BE2C (cell line): ENCODE measurements around the gene PMF1.
A peak's percentile ranks its signal among the peaks of the same experiment; 100 is the strongest.

Source experiments
- DNase-seq: peaks from one replicate; pipeline ENCODE4 v3.0.0-alpha.2; 2020
- H3K27me3 ChIP-seq: fragments of 250-450 bp; sonication (Bioruptor Pico); 2 replicates; pipeline ENCODE4 v1.5.1; 2020; ENCODE audit warnings: mild to moderate bottlenecking
- H3K36me3 ChIP-seq: fragments of 250-450 bp; sonication (Bioruptor Pico); 2 replicates; pipeline ENCODE4 v1.5.1; 2020; ENCODE audit warnings: mild to moderate bottlenecking
- H3K4me1 ChIP-seq: fragments of 250-450 bp; sonication (Bioruptor Pico); 2 replicates; pipeline ENCODE4 v1.5.1; 2020
- H3K4me3 ChIP-seq: 2 replicates; pipeline ENCODE4 v1.5.1; 2011; ENCODE audit warnings: low read depth, low read length
- H3K9me3 ChIP-seq: fragments of 250-450 bp; sonication (Bioruptor Pico); 2 replicates; pipeline ENCODE4 v1.5.1; 2020
- TF ChIP-seq, protein P1 (sequence below): IDR thresholded peaks from 2 replicates; pipeline ENCODE4 v1.5.1; 2012; ENCODE audit warnings: mild to moderate bottlenecking, low read depth, low read length

Gene PMF1

DNA sequence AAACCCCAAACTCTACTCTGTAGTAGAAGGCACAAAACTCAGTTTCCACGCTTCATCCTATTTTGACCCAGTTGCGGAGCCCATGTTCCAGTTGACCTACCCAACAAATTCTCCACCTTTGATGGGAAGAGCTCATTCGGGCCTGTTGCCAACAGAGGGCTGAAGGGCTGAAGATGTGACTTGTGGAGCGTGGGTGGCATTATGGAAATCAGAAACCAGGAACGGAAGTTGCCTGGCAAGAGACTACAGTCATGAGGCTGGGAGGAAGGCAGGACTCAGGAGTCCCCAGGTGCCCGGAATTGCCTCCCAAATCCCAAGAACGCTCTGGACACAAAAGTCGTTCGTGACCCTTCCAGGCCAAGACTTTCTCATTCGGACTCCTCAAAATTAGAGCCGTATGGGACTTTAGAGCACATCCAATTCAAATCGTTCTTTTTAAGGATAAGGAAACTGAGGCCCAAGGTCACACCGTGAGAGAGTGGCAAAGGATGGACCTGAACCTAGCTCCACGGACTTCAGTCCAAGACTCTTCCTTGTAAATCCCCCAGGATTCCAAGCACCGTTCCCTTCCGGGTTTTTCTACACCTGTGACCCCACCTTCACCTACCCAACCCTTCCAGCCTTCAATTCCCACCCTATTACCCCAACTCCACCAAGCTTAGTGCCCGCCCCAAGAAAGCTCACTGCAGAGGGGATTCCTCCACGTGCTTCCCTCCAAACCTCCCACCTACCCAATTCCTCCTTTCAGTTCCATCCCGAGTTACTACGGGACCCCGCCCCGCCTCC is 69.1 kb downstream of the PMF1 start:
- Histone ChIP-seq H3K36me3 (peaks cover 43% of the 10 kb centered on the region), H3K9me3 (no peaks in the 10 kb centered on the region), H3K4me1 (peaks cover 5% of the 10 kb centered on the region; the same call in 1 of the 2 replicates), H3K4me3 (peak overlapping the region; percentile 73), H3K27me3 (no peaks in the 10 kb centered on the region)
- peak; percentile 62 for DNase-seq
- TF ChIP-seq, protein P1, sequence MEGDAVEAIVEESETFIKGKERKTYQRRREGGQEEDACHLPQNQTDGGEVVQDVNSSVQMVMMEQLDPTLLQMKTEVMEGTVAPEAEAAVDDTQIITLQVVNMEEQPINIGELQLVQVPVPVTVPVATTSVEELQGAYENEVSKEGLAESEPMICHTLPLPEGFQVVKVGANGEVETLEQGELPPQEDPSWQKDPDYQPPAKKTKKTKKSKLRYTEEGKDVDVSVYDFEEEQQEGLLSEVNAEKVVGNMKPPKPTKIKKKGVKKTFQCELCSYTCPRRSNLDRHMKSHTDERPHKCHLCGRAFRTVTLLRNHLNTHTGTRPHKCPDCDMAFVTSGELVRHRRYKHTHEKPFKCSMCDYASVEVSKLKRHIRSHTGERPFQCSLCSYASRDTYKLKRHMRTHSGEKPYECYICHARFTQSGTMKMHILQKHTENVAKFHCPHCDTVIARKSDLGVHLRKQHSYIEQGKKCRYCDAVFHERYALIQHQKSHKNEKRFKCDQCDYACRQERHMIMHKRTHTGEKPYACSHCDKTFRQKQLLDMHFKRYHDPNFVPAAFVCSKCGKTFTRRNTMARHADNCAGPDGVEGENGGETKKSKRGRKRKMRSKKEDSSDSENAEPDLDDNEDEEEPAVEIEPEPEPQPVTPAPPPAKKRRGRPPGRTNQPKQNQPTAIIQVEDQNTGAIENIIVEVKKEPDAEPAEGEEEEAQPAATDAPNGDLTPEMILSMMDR: no peak

DNA sequence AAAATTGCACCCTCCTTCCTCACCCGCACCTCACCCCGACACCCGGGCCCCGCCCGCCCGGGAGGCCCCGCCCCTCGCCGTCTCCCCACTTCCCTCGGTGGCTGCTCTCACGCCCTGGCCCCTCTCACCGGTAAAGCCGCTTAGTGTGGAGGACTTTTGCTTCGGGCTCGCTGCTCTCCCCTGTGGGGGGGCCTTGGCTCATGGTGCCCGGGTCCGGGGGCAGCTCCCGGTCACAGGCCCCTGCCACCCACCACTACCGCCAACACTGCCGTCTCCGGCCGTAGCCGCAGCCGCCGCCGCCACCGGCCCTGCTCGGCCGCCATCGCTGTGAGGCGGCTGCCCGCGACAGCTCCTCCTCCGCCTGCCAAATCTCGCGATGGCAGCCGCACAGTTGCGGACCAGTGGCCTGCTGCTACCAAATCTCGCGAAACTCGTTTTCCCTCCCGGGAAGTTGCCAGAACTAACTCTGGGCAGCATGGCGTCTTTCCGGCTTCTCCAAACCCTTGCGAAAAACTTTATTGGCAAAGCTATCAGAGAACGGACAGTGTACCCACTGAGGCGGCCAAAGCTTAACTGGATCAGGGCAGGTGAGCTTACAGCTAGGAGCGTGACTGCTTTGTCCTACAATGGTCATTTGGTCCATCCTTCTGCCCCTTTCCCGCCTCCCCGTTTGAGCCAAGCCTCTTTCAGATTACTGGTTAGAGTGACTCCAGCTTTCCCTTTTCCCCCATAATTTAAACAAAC is 69.8 kb downstream of the PMF1 start, which contains the start of gene SMG5:
Gene SMG5 (minus strand): TSS at position 347 of the 744 bp plus-strand sequence. CDS start 145 bp downstream, at position 202.
- Histone ChIP-seq H3K4me3 (peak within 1 kb of the TSS; percentile 73), H3K36me3 (peaks cover 35% of the 10 kb centered on the region), H3K27me3 (no peaks in the 10 kb centered on the region), H3K9me3 (no peaks in the 10 kb centered on the region), H3K4me1 (peaks cover 5% of the 10 kb centered on the region; the same call in 1 of the 2 replicates)
- TF ChIP-seq, protein P1: no peak
- DNase-seq: peak; percentile 98

DNA sequence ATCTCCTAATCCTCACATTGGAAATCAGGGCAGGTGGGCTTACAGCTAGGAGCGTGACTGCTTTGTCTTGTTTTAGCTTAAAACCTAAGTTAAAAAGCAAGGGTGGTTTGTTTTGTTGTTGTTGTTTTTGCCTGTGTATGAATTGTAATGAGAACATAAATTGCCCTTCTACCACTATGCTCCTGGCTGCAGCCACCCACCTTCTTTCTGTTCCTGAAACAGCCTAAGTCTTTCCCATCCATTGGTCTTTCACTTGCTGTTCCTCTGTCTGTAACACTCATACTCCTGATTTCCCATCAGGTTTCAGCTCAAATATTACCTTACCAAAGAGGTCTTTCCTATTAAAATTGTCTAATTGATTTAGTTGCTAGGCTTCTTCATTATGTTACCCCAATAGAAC is 70.7 kb downstream of the PMF1 start:
- peaks cover 27% of the 10 kb centered on the region for H3K36me3 ChIP-seq
- H3K4me1 ChIP-seq: peaks cover 5% of the 10 kb centered on the region; the same call in 1 of the 2 replicates
- H3K9me3 ChIP-seq: no peaks in the 10 kb centered on the region
- TF ChIP-seq, protein P1: no peak
- peak overlapping the region; percentile 73 for H3K4me3 ChIP-seq
- no peak for DNase-seq
- no peaks in the 10 kb centered on the region for H3K27me3 ChIP-seq

DNA sequence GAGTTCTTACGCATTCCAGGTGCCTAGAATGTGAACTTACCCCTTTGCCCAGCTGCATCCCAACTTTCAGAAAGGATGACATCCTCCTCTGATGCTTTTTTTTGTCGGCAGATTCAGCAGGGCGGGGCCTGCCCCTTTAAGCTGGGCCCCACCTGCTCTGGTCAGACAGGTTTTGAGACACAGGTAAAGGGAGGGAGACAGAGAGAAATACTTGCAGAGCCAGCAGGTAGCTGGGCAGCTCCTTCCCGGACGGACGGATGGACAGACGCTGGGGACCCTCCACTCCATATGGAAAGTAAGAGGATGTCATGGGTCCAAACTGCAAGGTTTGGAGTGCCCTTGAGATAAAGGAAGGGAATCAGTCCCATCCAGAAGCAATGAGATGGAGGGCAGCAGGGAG is 71.3 kb downstream of the PMF1 start, which contains the start of gene TMEM79:
Gene TMEM79 (plus strand): TSS at position 214 of the 400 bp plus-strand sequence. CDS start 902 bp downstream, outside the sequence.
- peak within 1 kb of the TSS; percentile 73 for H3K4me3 ChIP-seq
- peaks cover 5% of the 10 kb centered on the region; the same call in 1 of the 2 replicates for H3K4me1 ChIP-seq
- peaks cover 25% of the 10 kb centered on the region for H3K36me3 ChIP-seq
- H3K27me3 ChIP-seq: no peaks in the 10 kb centered on the region
- TF ChIP-seq, protein P1: no peak
- no peak for DNase-seq
- no peaks in the 10 kb centered on the region for H3K9me3 ChIP-seq

DNA sequence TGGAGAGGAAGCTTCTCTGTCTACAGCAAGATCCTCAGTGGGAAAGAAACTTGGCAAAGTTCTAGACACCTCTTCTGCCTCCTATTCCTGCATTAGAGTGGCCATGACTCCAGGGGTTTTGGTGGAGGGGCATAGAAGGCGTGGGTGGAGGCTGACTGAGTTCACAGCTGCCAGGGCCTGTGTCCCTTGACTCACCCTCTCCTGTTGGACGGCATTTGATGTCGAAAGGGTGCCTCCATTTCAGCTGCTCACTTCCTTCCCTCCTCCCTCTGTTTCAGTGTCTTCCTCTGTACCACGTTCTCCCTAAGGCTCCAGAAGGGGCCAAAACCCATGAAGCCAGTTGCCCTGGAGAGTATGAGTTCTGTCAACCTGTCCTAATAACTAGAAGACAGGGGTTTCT is 72.0 kb downstream of the PMF1 start:
- H3K4me1 ChIP-seq: peaks cover 5% of the 10 kb centered on the region; the same call in 1 of the 2 replicates
- no peak for DNase-seq
- H3K9me3 ChIP-seq: no peaks in the 10 kb centered on the region
- H3K36me3 ChIP-seq: peaks cover 18% of the 10 kb centered on the region
- no peak overlapping the region for H3K4me3 ChIP-seq
- TF ChIP-seq, protein P1: no peak
- H3K27me3 ChIP-seq: no peaks in the 10 kb centered on the region
